CD4-positive, alpha-beta T cell (primary cell): ENCODE measurements around the gene F8. TPM values are rescaled to one million over a fixed set of nuclear protein-coding genes. Genes with fewer than 3 reads are reported as not detected.

Experiments used
- ATAC-seq: fragments of 200-7000 bp; cut with Tn5 transposase; one replicate; pipeline ENCODE4 v1.10.0; 2022; ENCODE audit warnings: mild to moderate bottlenecking; ENCODE audit not compliant: poor library complexity
- CTCF ChIA-PET: fragments of 350-600 bp; sonication (Branson Sonifier 250); formaldehyde crosslinking; loops from one replicate; lab custom pipeline; 2021; ENCODE audit warnings: antibody characterized with exemption, inconsistent platforms; lab: Charles Lee
- POLR2A ChIA-PET: fragments of 350-600 bp; sonication (Branson Sonifier 250); formaldehyde crosslinking; loops from one replicate; lab custom pipeline; 2021; ENCODE audit warnings: antibody characterized with exemption, inconsistent platforms; lab: Charles Lee
- DNase-seq, 14 experiments: peaks; one replicate each; pipeline ENCODE4 v3.0.0-alpha.2; 2013 to 2020; ENCODE audit warnings: mixed read lengths in 2 of 14
- H3K27ac ChIP-seq, 2 donors: one replicate each; pipeline versions ENCODE4 v1.5.1 to v1.7.0; 2013; ENCODE audit warnings: low read length in 2 of 2, low read depth in 1 of 2, mild to moderate bottlenecking in 1 of 2
- H3K27me3 ChIP-seq, 2 experiments: 1 replicate in 1 of 2; 2 replicates in 1 of 2; pipeline versions ENCODE4 v1.6.1 to v1.7.0; 2013; ENCODE audit warnings: low read length in 2 of 2, control low read depth in 1 of 2, mild to moderate bottlenecking in 1 of 2, moderate library complexity in 1 of 2; ENCODE audit not compliant: insufficient read depth in 2 of 2, control insufficient read depth in 1 of 2
- H3K36me3 ChIP-seq: one replicate; pipeline ENCODE4 v1.6.1; 2013; ENCODE audit warnings: low read length, control low read depth; ENCODE audit not compliant: insufficient read depth
- H3K4me1 ChIP-seq: one replicate; pipeline ENCODE4 v1.6.1; 2013; ENCODE audit warnings: low read length, control low read depth; ENCODE audit not compliant: insufficient read depth
- H3K4me3 ChIP-seq: one replicate; pipeline ENCODE4 v1.5.1; 2013; ENCODE audit warnings: mild to moderate bottlenecking, low read length, moderate library complexity
- H3K9me3 ChIP-seq, 2 experiments: 1 replicate in 1 of 2; 2 replicates in 1 of 2; pipeline versions ENCODE4 v1.6.1 to v1.7.0; 2013; ENCODE audit warnings: low read length in 2 of 2, mild to moderate bottlenecking in 2 of 2, control low read depth in 1 of 2, moderate library complexity in 1 of 2; ENCODE audit not compliant: control insufficient read depth in 1 of 2, insufficient read depth in 1 of 2
- H3K27ac Mint-ChIP-seq: one replicate; pipeline ENCODE4 v1.8.0; 2020; ENCODE audit warnings: mixed read lengths
- H3K27me3 Mint-ChIP-seq: one replicate; pipeline ENCODE4 v1.8.0; 2021; ENCODE audit warnings: mixed read lengths
- H3K36me3 Mint-ChIP-seq: one replicate; pipeline ENCODE4 v1.8.0; 2021; ENCODE audit warnings: low read depth, mixed read lengths
- H3K4me1 Mint-ChIP-seq: one replicate; pipeline ENCODE4 v1.8.0; 2021; ENCODE audit warnings: low read depth, mixed read lengths
- H3K4me3 Mint-ChIP-seq: one replicate; pipeline ENCODE4 v1.8.0; 2020; ENCODE audit warnings: mild to moderate bottlenecking, mixed read lengths
- H3K9me3 Mint-ChIP-seq: one replicate; pipeline ENCODE4 v1.8.0; 2020; ENCODE audit warnings: mixed read lengths
- CTCF ChIP-seq: fragments of 200-600 bp; IDR thresholded peaks from one replicate; pipeline ENCODE4 v1.8.0; 2022; ENCODE audit warnings: antibody characterized with exemption, mild to moderate bottlenecking
- intact Hi-C, 2 experiments: fragments of 100-400 bp; cut with DNase I in 1 of 2; cut with micrococcal nuclease in 1 of 2; formaldehyde crosslinking; loops; one replicate each; pipeline versions ENCODE4 v1.15.1 to v1.9.0; 2023 to 2025; cut with DNase I, micrococcal nuclease
- total RNA-seq, 174 experiments: library from RNA in 2 of 174; stranded (reverse) in 2 of 174; gene quantifications; one replicate each; pipeline ENCODE4 v1.2.3 and lab custom pipeline; 2021 to 2026

Gene F8
- total RNA-seq, 2 experiments from 2014 or later = 0.66 to 0.67 TPM

- peak within 1 kb of the TSS; percentile 88 for H3K4me3 Mint-ChIP-seq
- Histone ChIP-seq H3K27me3 (no peaks in the 10 kb centered on the region), H3K27ac (no peak within 1 kb of the TSS), H3K4me1 (peaks cover 36% of the 10 kb centered on the region), H3K9me3 (no peaks in the 10 kb centered on the region), H3K36me3 (no peaks in the 10 kb centered on the region), H3K4me3 (peak within 1 kb of the TSS; percentile 80)
- ATAC-seq = peak; percentile 98
- H3K9me3 Mint-ChIP-seq = no peaks in the 10 kb centered on the region
- H3K36me3 Mint-ChIP-seq = no peaks in the 10 kb centered on the region
- H3K27me3 Mint-ChIP-seq = no peaks in the 10 kb centered on the region
- H3K27ac Mint-ChIP-seq = peak within 1 kb of the TSS; percentile 40
- DNase-seq = peak; percentile 50 to 88 (median 68)
- CTCF ChIA-PET = interaction anchor here (1.4 kb wide), 1 partner anchor 28 kb away, joined by 3 read pairs; no protein-coding TSS in a partner anchor
- TF ChIP-seq CTCF = no peak
- H3K4me1 Mint-ChIP-seq = peaks cover 45% of the 10 kb centered on the region
- POLR2A ChIA-PET = interaction anchor here (0.8 to 1.8 kb wide), 3 partner anchors 22 to 54 kb away, joined by 4 to 17 read pairs (median 5); partner anchors contain the start of genes DKC1 and GAB3
- intact Hi-C loops = loop anchor here in 1 of 2 experiments (2.0 to 5.0 kb wide), 2 partner anchors 42 to 267 kb away; partner anchors contain the start of genes BRCC3, CMC4, DKC1 and MTCP1
Measured at GRCh38 chrX:154804957-154805695, 217.4 kb downstream of the F8 start, which contains the start of gene MPP1. Gene MPP1, minus strand, starts transcription at chrX:154805485. Its CDS starts 112 bp downstream, at chrX:154805373.

- ChIA-PET POLR2A (interaction anchor here (1.2 to 1.8 kb wide), 2 partner anchors 42 to 53 kb away, joined by 4 to 17 read pairs; partner anchors contain the start of genes DKC1 and GAB3), CTCF (interaction anchor here (1.4 kb wide), 1 partner anchor 28 kb away, joined by 3 read pairs; no protein-coding TSS in a partner anchor)
- H3K4me3 Mint-ChIP-seq = peak overlapping the region; percentile 87
- H3K9me3 ChIP-seq = no peaks in the 10 kb centered on the region
- H3K4me3 ChIP-seq = peak overlapping the region; percentile 80
- H3K27me3 ChIP-seq = no peaks in the 10 kb centered on the region
- no peaks in the 10 kb centered on the region for H3K9me3 Mint-ChIP-seq
- H3K27ac Mint-ChIP-seq = peak overlapping the region; percentile 40
- no peaks in the 10 kb centered on the region for H3K36me3 Mint-ChIP-seq
- H3K27me3 Mint-ChIP-seq = no peaks in the 10 kb centered on the region
- intact Hi-C loops = loop anchor here in 1 of 2 experiments (2.0 to 5.0 kb wide), 2 partner anchors 42 to 268 kb away; partner anchors contain the start of genes BRCC3, CMC4, DKC1 and MTCP1
- H3K36me3 ChIP-seq = no peaks in the 10 kb centered on the region
- TF ChIP-seq CTCF = no peak
- H3K27ac ChIP-seq = no peak overlapping the region
- peaks cover 52% of the 10 kb centered on the region for H3K4me1 Mint-ChIP-seq
- peaks cover 43% of the 10 kb centered on the region for H3K4me1 ChIP-seq
- ATAC-seq = no peak
- DNase-seq = no peak
Measured at GRCh38 chrX:154804261-154804956, 218.1 kb downstream of the F8 start.

GRCh38 chrX:154802947-154803346 lies 219.6 kb downstream of the F8 start:
- no peaks in the 10 kb centered on the region for H3K27me3 Mint-ChIP-seq
- no peak for TF ChIP-seq CTCF
- Histone ChIP-seq H3K9me3 (no peaks in the 10 kb centered on the region), H3K4me1 (peaks cover 43% of the 10 kb centered on the region), H3K27me3 (no peaks in the 10 kb centered on the region), H3K27ac (no peak overlapping the region), H3K36me3 (no peaks in the 10 kb centered on the region), H3K4me3 (no peak overlapping the region)
- POLR2A ChIA-PET = interaction anchor here (0.9 kb wide), 1 partner anchor 40 kb away, joined by 4 read pairs; the partner anchor contains the start of gene DKC1
- H3K9me3 Mint-ChIP-seq = no peaks in the 10 kb centered on the region
- CTCF ChIA-PET = no interaction called here
- intact Hi-C loops = loop anchor here in 1 of 2 experiments (5.0 kb wide), 1 partner anchor 269 kb away; the partner anchor contains the start of genes BRCC3, CMC4 and MTCP1
- no peaks in the 10 kb centered on the region for H3K36me3 Mint-ChIP-seq
- DNase-seq (no peak), ATAC-seq (no peak)
- H3K4me1 Mint-ChIP-seq = peaks cover 64% of the 10 kb centered on the region
- H3K27ac Mint-ChIP-seq = peak overlapping the region; percentile 40
- peak overlapping the region; percentile 87 for H3K4me3 Mint-ChIP-seq
